ENCODE results near the gene MAN1A1. TPM values are rescaled to one million over a fixed set of nuclear protein-coding genes. Genes with fewer than 3 reads are reported as not detected.

The MAN1A1 gene
- polyA plus RNA-seq, 1 donor (not counting 4 experiments of a cell fraction or from before 2014, with no cell fraction given), result 20.2 TPM

GRCh38 chr6:119283979-119284545 lies 65.5 kb downstream of the MAN1A1 start:
- FAIRE-seq (no peak), DNase-seq (ENCODE audit: low read depth, low spot score) (no peak)
- no peaks in the 10 kb centered on the region for H3K27me3 ChIP-seq (ENCODE audit: control insufficient read depth, extremely low read depth, insufficient read depth, low read length)
- H2AFZ ChIP-seq (ENCODE audit: control insufficient read depth, low read length), result no peak overlapping the region
- peaks cover 2 to 3% of the 10 kb centered on the region in 2 experiments for H3K36me3 ChIP-seq (ENCODE audit: control insufficient read depth in 2 of 2, extremely low read depth in 1 of 2, insufficient read depth in 2 of 2, low read length in 2 of 2)
- H3K9me3 ChIP-seq (ENCODE audit: control insufficient read depth, low read depth, low read length), result no peaks in the 10 kb centered on the region
- TF ChIP-seq EZH2 (IDR thresholded peaks at IDR 0.05; ENCODE audit: low read length), result no peak
- TF ChIP-seq CTCF (optimal IDR thresholded peaks at IDR 0.05 in 1 of 3, IDR thresholded peaks at IDR 0.05 in 1 of 3, conservative IDR thresholded peaks at IDR 0.05 in 1 of 3; ENCODE audit: extremely low read depth in 1 of 3, insufficient read depth in 2 of 3, low read length in 3 of 3), result no peak
- no peak overlapping the region for H3K4me2 ChIP-seq (ENCODE audit: control insufficient read depth, extremely low read depth, insufficient read depth, low read depth, low read length)
- no peaks in the 10 kb centered on the region for H4K20me1 ChIP-seq (ENCODE audit: control insufficient read depth, extremely low read depth, insufficient read depth, low read length)
- no peaks in the 10 kb centered on the region for H3K4me1 ChIP-seq (ENCODE audit: control insufficient read depth, extremely low read depth, insufficient read depth, low read length)
- H3K79me2 ChIP-seq (ENCODE audit: control insufficient read depth, insufficient read depth, low read length), result no peaks in the 10 kb centered on the region
- H3K27ac ChIP-seq (ENCODE audit: control insufficient read depth, insufficient read depth, low read length), result no peak overlapping the region
- dilution Hi-C loops (cut with MboI; ENCODE audit: extremely low pct_ligation_motif_present, low sequenced_read_pairs), result no loop called here
- H3K9ac ChIP-seq (ENCODE audit: control insufficient read depth, extremely low read depth, insufficient read depth, low read length), result no peak overlapping the region
- H3K4me3 ChIP-seq (ENCODE audit: control insufficient read depth in 2 of 3, extremely low read depth in 1 of 3, insufficient read depth in 2 of 3, low read depth in 1 of 3, low read length in 3 of 3), result no peak overlapping the region
- H3K9me1 ChIP-seq (ENCODE audit: control insufficient read depth, extremely low read depth, insufficient read depth, low read length), result peaks cover 2% of the 10 kb centered on the region

- Histone ChIP-seq H2AFZ (ENCODE audit: control insufficient read depth, low read length) (no peak overlapping the region), H3K9me3 (ENCODE audit: control insufficient read depth, low read depth, low read length) (no peaks in the 10 kb centered on the region), H3K9me1 (ENCODE audit: control insufficient read depth, extremely low read depth, insufficient read depth, low read length) (peaks cover 2% of the 10 kb centered on the region), H3K4me2 (ENCODE audit: control insufficient read depth, extremely low read depth, insufficient read depth, low read depth, low read length) (no peak overlapping the region), H3K9ac (ENCODE audit: control insufficient read depth, extremely low read depth, insufficient read depth, low read length) (no peak overlapping the region), H3K27ac (ENCODE audit: control insufficient read depth, insufficient read depth, low read length) (no peak overlapping the region), H3K27me3 (ENCODE audit: control insufficient read depth, extremely low read depth, insufficient read depth, low read length) (no peaks in the 10 kb centered on the region), H3K4me1 (ENCODE audit: control insufficient read depth, extremely low read depth, insufficient read depth, low read length) (no peaks in the 10 kb centered on the region), H3K36me3 (ENCODE audit: control insufficient read depth in 2 of 2, extremely low read depth in 1 of 2, insufficient read depth in 2 of 2, low read length in 2 of 2) (peaks cover 2 to 3% of the 10 kb centered on the region in 2 experiments), H3K4me3 (ENCODE audit: control insufficient read depth in 2 of 3, extremely low read depth in 1 of 3, insufficient read depth in 2 of 3, low read depth in 1 of 3, low read length in 3 of 3) (no peak overlapping the region), H3K79me2 (ENCODE audit: control insufficient read depth, insufficient read depth, low read length) (no peaks in the 10 kb centered on the region), H4K20me1 (ENCODE audit: control insufficient read depth, extremely low read depth, insufficient read depth, low read length) (no peaks in the 10 kb centered on the region)
- DNase-seq (ENCODE audit: low read depth, low spot score) (no peak), FAIRE-seq (no peak)
- dilution Hi-C loops (cut with MboI; ENCODE audit: extremely low pct_ligation_motif_present, low sequenced_read_pairs), result no loop called here
- no peak for TF ChIP-seq EZH2 (IDR thresholded peaks at IDR 0.05; ENCODE audit: low read length)
- TF ChIP-seq CTCF (optimal IDR thresholded peaks at IDR 0.05 in 1 of 3, IDR thresholded peaks at IDR 0.05 in 1 of 3, conservative IDR thresholded peaks at IDR 0.05 in 1 of 3; ENCODE audit: extremely low read depth in 1 of 3, insufficient read depth in 2 of 3, low read length in 3 of 3), result no peak
These were observed 66.3 kb downstream of the MAN1A1 start for GRCh38 chr6:119283214-119283613.

Measured in keratinocyte (primary cell).